SK-N-SH treated with all-trans-retinoic acid at 6 μM for 48 hours (cell line): ENCODE data around the gene MCU.

Experiments
- ATAC-seq: fragments of 200-7000 bp; cut with Tn5 transposase; 3 replicates; pipeline ENCODE4 v1.9.1; 2020; ENCODE audit warnings: mild to moderate bottlenecking, moderate library complexity
- ARNTL ChIP-seq: fragments of 450-650 bp; formaldehyde crosslinking; IDR thresholded peaks from 2 replicates; pipeline ENCODE4 v1.5.0; 2020; ENCODE audit warnings: low read depth, mild to moderate bottlenecking, moderate library complexity, borderline replicate concordance
- BACH2 ChIP-seq: fragments of 250-450 bp; sonication (Bioruptor Pico); IDR thresholded peaks from 2 replicates; pipeline ENCODE4 v1.9.0; 2021; ENCODE audit warnings: mild to moderate bottlenecking, borderline replicate concordance
- CSDC2 ChIP-seq: fragments of 250-450 bp; sonication (Bioruptor Pico); IDR thresholded peaks from 2 replicates; pipeline ENCODE4 v1.5.0; 2020; ENCODE audit warnings: mild to moderate bottlenecking, moderate library complexity
- CSRNP3 ChIP-seq: fragments of 250-450 bp; sonication (Bioruptor Pico); IDR thresholded peaks from 2 replicates; pipeline ENCODE4 v1.5.1; 2021; ENCODE audit warnings: mild to moderate bottlenecking, moderate library complexity
- GLIS3 ChIP-seq: fragments of 250-450 bp; sonication (Bioruptor Pico); IDR thresholded peaks from 2 replicates; pipeline ENCODE4 v1.5.0; 2020; ENCODE audit warnings: mild to moderate bottlenecking, moderate library complexity
- ISL1 ChIP-seq: fragments of 250-450 bp; sonication (Bioruptor Pico); IDR thresholded peaks from 2 replicates; pipeline ENCODE4 v2.1.2; 2022; ENCODE audit warnings: mild to moderate bottlenecking, moderate library complexity
- POU6F1 ChIP-seq: fragments of 250-450 bp; sonication (Bioruptor Pico); IDR thresholded peaks from 2 replicates; pipeline ENCODE4 v1.8.0; 2021; ENCODE audit warnings: low read depth, mild to moderate bottlenecking, moderate library complexity, borderline replicate concordance
- PPARA ChIP-seq: fragments of 250-450 bp; sonication (Bioruptor Pico); IDR thresholded peaks from 2 replicates; pipeline ENCODE4 v1.5.0; 2020; ENCODE audit warnings: mild to moderate bottlenecking, borderline replicate concordance
- RARB ChIP-seq: fragments of 250-450 bp; sonication (Bioruptor Pico); IDR thresholded peaks from 2 replicates; pipeline ENCODE4 v1.8.0; 2021; ENCODE audit warnings: mild to moderate bottlenecking, moderate library complexity
- SNAI2 ChIP-seq: fragments of 250-450 bp; sonication (Bioruptor Pico); IDR thresholded peaks from 2 replicates; pipeline ENCODE4 v1.5.0; 2020; ENCODE audit warnings: mild to moderate bottlenecking, moderate library complexity
- TOX ChIP-seq: fragments of 250-450 bp; sonication (Bioruptor Pico); IDR thresholded peaks from 2 replicates; pipeline ENCODE4 v1.8.0; 2021; ENCODE audit warnings: mild to moderate bottlenecking, moderate library complexity, borderline replicate concordance
- ZC3H10 ChIP-seq: fragments of 250-450 bp; sonication (Bioruptor Pico); IDR thresholded peaks from 2 replicates; pipeline ENCODE4 v1.5.1; 2021; ENCODE audit warnings: mild to moderate bottlenecking, moderate library complexity
- ZFP3 ChIP-seq: fragments of 250-450 bp; sonication (Bioruptor Pico); IDR thresholded peaks from 2 replicates; pipeline ENCODE4 v1.5.0; 2020; ENCODE audit warnings: mild to moderate bottlenecking, moderate library complexity
- ZFP30 ChIP-seq: fragments of 450-650 bp; formaldehyde crosslinking; IDR thresholded peaks from 2 replicates; pipeline ENCODE4 v1.5.0; 2022; ENCODE audit warnings: mild to moderate bottlenecking, moderate library complexity
- ZNF565 ChIP-seq: fragments of 450-650 bp; formaldehyde crosslinking; conservative IDR thresholded peaks from 2 replicates; pipeline ENCODE4 v1.5.0; 2020; ENCODE audit warnings: low read depth, mild to moderate bottlenecking, moderate library complexity
- ZNF70 ChIP-seq: fragments of 450-650 bp; formaldehyde crosslinking; IDR thresholded peaks from 2 replicates; pipeline ENCODE4 v1.5.0; 2020; ENCODE audit warnings: mild to moderate bottlenecking, moderate library complexity
- ZNF8 ChIP-seq: fragments of 450-650 bp; formaldehyde crosslinking; IDR thresholded peaks from 2 replicates; pipeline ENCODE4 v1.5.0; 2020; ENCODE audit warnings: mild to moderate bottlenecking, moderate library complexity
- TF ChIP-seq, protein P1 (sequence below): fragments of 250-450 bp; sonication (Bioruptor Pico); IDR thresholded peaks from 2 replicates; pipeline ENCODE4 v1.5.1; 2020; ENCODE audit warnings: low read depth, mild to moderate bottlenecking, moderate library complexity

MCU gene

DNA sequence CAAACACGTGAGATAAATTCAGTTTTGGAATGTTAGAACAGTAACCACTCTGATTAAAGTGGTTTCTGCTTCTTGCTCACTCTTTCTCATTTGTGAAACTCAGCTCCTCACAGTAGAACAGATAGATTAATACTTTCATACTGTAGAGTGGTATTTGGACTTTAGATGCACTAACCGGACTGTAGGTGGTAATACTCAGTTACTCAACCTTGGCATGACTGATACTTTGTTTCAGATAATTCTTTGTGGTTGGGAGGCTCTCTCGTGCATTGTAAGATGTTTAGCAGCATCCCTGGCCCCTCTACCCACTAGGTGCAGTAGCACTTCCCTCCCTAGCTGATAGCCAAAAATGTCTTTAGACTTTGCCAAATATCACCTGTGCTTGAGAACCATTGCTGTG, 37.6 kb downstream of the MCU start:
- no peak for ATAC-seq
- TF ChIP-seq ZC3H10 (CRISPR knock-in tag) (no peak), ZNF70 (CRISPR knock-in tag) (no peak), ZFP3 (CRISPR knock-in tag) (no peak), RARB (CRISPR knock-in tag) (no peak), ZNF8 (CRISPR knock-in tag) (no peak), SNAI2 (CRISPR knock-in tag) (no peak), POU6F1 (CRISPR knock-in tag) (no peak)

DNA sequence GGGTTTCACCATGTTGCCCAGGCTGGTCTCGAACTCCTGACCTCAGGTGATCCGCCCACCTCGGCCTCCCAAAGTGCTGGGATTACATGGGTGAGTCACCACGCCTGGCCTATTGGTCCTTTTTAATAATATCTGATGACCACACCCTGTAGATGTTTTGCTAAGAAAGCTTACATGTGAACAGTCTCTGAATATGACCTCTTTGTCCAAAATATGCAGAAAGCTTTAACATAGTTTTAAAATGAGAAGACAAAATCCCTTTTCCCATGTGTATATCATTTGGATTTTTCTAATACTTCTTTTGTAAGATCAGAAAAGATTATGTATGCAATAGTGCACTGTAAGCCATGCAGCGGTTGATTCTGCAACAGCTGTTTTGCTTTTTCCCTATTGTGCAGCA, 38.5 kb downstream of the MCU start:
- ATAC-seq: no peak
- TF ChIP-seq ARNTL (CRISPR knock-in tag) (no peak), ISL1 (no peak)
- TF ChIP-seq, protein P1, sequence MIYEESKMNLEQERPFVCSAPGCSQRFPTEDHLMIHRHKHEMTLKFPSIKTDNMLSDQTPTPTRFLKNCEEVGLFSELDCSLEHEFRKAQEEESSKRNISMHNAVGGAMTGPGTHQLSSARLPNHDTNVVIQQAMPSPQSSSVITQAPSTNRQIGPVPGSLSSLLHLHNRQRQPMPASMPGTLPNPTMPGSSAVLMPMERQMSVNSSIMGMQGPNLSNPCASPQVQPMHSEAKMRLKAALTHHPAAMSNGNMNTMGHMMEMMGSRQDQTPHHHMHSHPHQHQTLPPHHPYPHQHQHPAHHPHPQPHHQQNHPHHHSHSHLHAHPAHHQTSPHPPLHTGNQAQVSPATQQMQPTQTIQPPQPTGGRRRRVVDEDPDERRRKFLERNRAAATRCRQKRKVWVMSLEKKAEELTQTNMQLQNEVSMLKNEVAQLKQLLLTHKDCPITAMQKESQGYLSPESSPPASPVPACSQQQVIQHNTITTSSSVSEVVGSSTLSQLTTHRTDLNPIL: no peak
- TF ChIP-seq, all 23 proteins: peak for 0

DNA sequence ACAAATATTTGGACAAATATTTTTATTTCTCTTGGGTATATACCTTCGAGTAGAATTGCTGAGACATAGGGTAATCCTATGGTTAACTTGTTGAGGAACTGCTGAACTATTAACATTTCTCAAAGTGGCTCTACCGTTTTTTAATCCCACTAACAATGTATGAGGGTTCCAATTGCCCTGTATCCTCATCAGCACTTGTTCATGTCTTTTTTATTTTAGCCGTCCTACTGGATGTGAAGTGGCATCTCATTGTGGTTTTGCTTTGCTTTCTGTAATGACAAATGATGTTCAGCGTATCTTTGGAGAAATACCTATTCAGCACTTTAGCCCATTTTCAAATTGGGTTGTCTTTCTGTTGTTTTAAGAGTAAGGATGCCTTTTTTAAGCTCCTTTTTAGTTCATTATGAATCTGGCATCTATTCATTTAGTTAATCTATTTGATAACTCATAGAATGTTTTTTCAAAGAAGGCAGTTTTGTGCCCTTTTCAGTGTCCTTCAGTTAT, 40.0 kb downstream of the MCU start:
- no peak for ATAC-seq
- no peak for TF ChIP-seq GLIS3 (CRISPR knock-in tag)
- TF ChIP-seq ZNF8 (CRISPR knock-in tag): no peak

DNA sequence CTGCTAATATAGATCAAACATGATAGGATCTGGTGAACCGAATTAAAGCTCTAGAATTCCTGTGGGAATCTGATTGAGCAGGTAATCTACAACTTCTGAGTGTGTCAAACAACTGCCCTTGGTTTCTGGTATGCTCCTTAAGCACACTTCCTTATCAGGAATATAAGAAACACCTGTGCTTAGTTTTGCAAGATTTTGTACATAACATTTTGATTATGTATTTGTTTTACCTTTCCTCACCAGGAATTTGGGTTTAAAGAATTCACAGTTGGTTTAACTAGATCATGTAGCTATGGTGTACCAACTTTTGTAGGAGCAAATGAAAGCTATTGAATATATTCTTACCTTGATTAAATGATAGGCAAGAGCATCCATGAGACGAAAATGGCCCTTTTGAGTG, 40.6 kb downstream of the MCU start:
- TF ChIP-seq ZC3H10 (CRISPR knock-in tag) (no peak), CSDC2 (CRISPR knock-in tag) (no peak), CSRNP3 (no peak), TOX (CRISPR knock-in tag) (no peak), ZFP30 (CRISPR knock-in tag) (no peak), ISL1 (no peak), SNAI2 (CRISPR knock-in tag) (no peak)
- TF ChIP-seq, protein P1: no peak
- ATAC-seq: no peak

DNA sequence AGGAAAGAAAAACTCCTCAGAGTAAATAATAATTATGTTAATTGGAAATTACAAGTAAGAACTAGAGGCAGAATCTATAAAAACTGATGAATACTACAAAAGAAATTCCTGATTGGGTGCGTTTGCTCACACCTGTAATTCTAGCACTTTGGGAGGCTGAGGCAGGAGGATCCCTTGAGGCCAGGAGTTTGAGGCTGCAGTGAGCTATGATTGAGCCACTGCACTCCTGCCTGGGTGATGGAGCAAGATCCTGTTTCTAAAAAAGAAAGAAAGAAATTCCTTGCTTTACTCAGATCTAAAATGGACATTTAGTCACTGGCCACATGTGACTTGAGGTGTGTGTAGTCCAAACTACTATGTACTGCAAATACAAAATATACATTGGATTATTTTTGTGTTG, 42.0 kb downstream of the MCU start:
- no peak for ATAC-seq
- no peak for TF ChIP-seq CSRNP3
- no peak for TF ChIP-seq ZNF70 (CRISPR knock-in tag)
- TF ChIP-seq ZFP3 (CRISPR knock-in tag): no peak
- TF ChIP-seq BACH2 (CRISPR knock-in tag): no peak
- no peak for TF ChIP-seq ZFP30 (CRISPR knock-in tag)
- TF ChIP-seq ZNF565 (CRISPR knock-in tag): no peak
- TF ChIP-seq ZC3H10 (CRISPR knock-in tag): no peak
- TF ChIP-seq PPARA (CRISPR knock-in tag): no peak
- TF ChIP-seq, all 23 proteins: peak for 0
